Bronchial epithelial cell (primary cell): ENCODE results near the gene GLT8D2. TPM values are rescaled to one million over a fixed set of nuclear protein-coding genes. Genes with fewer than 3 reads are reported as not detected.
A peak's percentile ranks its signal among the peaks of the same experiment; 100 is the strongest.
"Not testable (repeated sequence)": the region's sequence is repeated elsewhere in the genome, so short reads cannot be mapped to it uniquely, and the experiment has no call there.

Experiments used
- DNase-seq: peaks from one replicate; pipeline ENCODE4 v3.0.0-alpha.2; 2010; ENCODE audit warnings: low read depth
- FAIRE-seq: peaks from 2 replicates; lab custom pipeline; 2011; peaks lifted over from hg19 to GRCh38; lab: Jason Lieb, UNC
- H3K27me3 ChIP-seq: 2 replicates; pipeline ENCODE4 v1.5.1; 2011; ENCODE audit warnings: low read length; ENCODE audit not compliant: control insufficient read depth, insufficient read depth
- H3K36me3 ChIP-seq: 2 replicates; pipeline ENCODE4 v1.5.1; 2011; ENCODE audit warnings: low read length; ENCODE audit not compliant: control insufficient read depth, insufficient read depth
- H3K4me3 ChIP-seq: 2 replicates; pipeline ENCODE4 v1.5.1; 2011; ENCODE audit warnings: mild to moderate bottlenecking, low read depth, low read length, control low read depth
- total RNA-seq: library from RNA; depleted of rRNA; stranded (reverse); fragments of >200 nt; gene quantifications from 2 replicates; pipeline ENCODE4 v1.2.1, GENCODE V29; 2014
- TF ChIP-seq, protein P1 (sequence below): IDR thresholded peaks from 2 replicates; pipeline ENCODE4 v1.5.1; 2011; ENCODE audit warnings: mild to moderate bottlenecking, moderate library complexity, low read length, control low read depth, inconsistent platforms; ENCODE audit not compliant: insufficient read depth, severe bottlenecking

The GLT8D2 gene
- total RNA-seq, 1 donor from 2014 or later = 1.3 TPM

- no peak overlapping the region for H3K4me3 ChIP-seq
- no peaks in the 10 kb centered on the region for H3K36me3 ChIP-seq
- no peak for DNase-seq
- FAIRE-seq = no peak
- TF ChIP-seq, protein P1, sequence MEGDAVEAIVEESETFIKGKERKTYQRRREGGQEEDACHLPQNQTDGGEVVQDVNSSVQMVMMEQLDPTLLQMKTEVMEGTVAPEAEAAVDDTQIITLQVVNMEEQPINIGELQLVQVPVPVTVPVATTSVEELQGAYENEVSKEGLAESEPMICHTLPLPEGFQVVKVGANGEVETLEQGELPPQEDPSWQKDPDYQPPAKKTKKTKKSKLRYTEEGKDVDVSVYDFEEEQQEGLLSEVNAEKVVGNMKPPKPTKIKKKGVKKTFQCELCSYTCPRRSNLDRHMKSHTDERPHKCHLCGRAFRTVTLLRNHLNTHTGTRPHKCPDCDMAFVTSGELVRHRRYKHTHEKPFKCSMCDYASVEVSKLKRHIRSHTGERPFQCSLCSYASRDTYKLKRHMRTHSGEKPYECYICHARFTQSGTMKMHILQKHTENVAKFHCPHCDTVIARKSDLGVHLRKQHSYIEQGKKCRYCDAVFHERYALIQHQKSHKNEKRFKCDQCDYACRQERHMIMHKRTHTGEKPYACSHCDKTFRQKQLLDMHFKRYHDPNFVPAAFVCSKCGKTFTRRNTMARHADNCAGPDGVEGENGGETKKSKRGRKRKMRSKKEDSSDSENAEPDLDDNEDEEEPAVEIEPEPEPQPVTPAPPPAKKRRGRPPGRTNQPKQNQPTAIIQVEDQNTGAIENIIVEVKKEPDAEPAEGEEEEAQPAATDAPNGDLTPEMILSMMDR = no peak
- no peaks in the 10 kb centered on the region for H3K27me3 ChIP-seq
Observed at GRCh38 chr12:104023710-104024109, 26.3 kb downstream of the GLT8D2 start.

DNA sequence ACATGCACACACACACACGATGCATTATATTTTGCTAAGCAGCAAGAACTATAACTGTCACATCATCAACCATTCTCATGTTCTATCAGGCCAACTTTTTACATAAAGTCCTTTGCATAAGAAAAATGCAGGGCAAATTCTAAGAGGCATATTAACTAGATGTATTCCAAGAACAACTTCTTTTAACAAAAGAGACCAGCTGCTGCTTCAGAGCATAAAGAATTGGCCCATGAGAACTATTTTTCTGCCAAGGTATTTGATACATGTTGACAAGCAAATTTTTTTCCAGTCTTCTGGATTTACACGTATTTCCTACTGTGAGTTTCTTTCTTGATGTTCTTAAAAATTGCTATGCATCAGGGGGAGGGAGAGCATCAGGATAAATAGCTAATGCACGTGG lies 27.2 kb downstream of the GLT8D2 start:
- Histone ChIP-seq H3K27me3 (no peaks in the 10 kb centered on the region), H3K36me3 (no peaks in the 10 kb centered on the region), H3K4me3 (no peak overlapping the region)
- no peak for FAIRE-seq
- TF ChIP-seq, protein P1 = no peak
- no peak for DNase-seq

DNA sequence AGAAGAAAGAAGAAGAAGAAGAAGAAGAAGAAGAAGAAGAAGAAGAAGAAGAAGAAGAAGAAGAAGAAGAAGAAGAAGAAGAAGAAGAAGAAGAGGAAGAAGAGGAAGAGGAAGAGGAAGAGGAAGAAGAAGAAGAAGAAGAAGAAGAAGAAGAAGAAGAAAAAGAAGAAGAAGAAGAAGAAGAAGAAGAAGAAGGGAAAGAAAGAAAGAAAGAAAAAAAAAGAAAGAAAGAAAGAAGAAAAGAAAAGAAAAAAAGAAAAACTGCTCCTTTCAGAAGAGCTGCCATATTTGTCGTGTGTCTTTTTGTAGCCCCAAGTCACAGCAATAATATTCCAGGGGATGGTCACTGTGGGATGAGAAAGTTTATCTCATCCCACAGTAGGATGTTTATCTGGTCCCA lies 28.1 kb downstream of the GLT8D2 start:
- not testable (repeated sequence) for DNase-seq, FAIRE-seq, H3K36me3 ChIP-seq, H3K27me3 ChIP-seq, H3K4me3 ChIP-seq

- Histone ChIP-seq H3K4me3 (no peak overlapping the region), H3K36me3 (no peaks in the 10 kb centered on the region), H3K27me3 (no peaks in the 10 kb centered on the region)
- TF ChIP-seq, protein P1 = no peak
- DNase-seq (no peak), FAIRE-seq (no peak)
Observed at GRCh38 chr12:104012331-104012730, 37.7 kb downstream of the GLT8D2 start.

- no peak overlapping the region for H3K4me3 ChIP-seq
- TF ChIP-seq, protein P1 = no peak
- no peaks in the 10 kb centered on the region for H3K27me3 ChIP-seq
- H3K36me3 ChIP-seq = no peaks in the 10 kb centered on the region
- DNase-seq (peak; percentile 98), FAIRE-seq (no peak)
Observed at GRCh38 chr12:104011253-104011652, 38.7 kb downstream of the GLT8D2 start.

GRCh38 chr12:104010606-104011169 lies 39.3 kb downstream of the GLT8D2 start:
- no peaks in the 10 kb centered on the region for H3K27me3 ChIP-seq
- no peak overlapping the region for H3K4me3 ChIP-seq
- no peaks in the 10 kb centered on the region for H3K36me3 ChIP-seq
- FAIRE-seq (no peak), DNase-seq (no peak)
- TF ChIP-seq, protein P1 = no peak
